IPS DF 4.7 (cell line): ENCODE results near the gene ACTG1.
"Not testable (repeated sequence)": the region's sequence is repeated elsewhere in the genome, so short reads cannot be mapped to it uniquely, and the experiment has no call there.

ENCODE experiments used
- DNase-seq: peaks from one replicate; pipeline ENCODE4 v3.0.0-alpha.2; 2013; ENCODE audit warnings: low spot score; ENCODE audit errors: extremely low read depth

The ACTG1 gene

GRCh38 chr17:81533339-81534141 is 20.9 kb upstream of the ACTG1 start:
- DNase-seq, result no peak

GRCh38 chr17:81532490-81533287 is 20.1 kb upstream of the ACTG1 start:
- no peak for DNase-seq

- not testable (repeated sequence) for DNase-seq
These were observed 19.4 kb upstream of the ACTG1 start for GRCh38 chr17:81531998-81532404.

GRCh38 chr17:81531013-81531412 is 18.4 kb upstream of the ACTG1 start:
- not testable (repeated sequence) for DNase-seq

- DNase-seq, result no peak
These were observed 16.8 kb upstream of the ACTG1 start for GRCh38 chr17:81529437-81529803.

GRCh38 chr17:81528651-81529436 is 16.2 kb upstream of the ACTG1 start:
- no peak for DNase-seq

- DNase-seq, result no peak
These were observed 15.7 kb upstream of the ACTG1 start for GRCh38 chr17:81528384-81528650.

- DNase-seq, result no peak
These were observed 15.2 kb upstream of the ACTG1 start, which contains the start of gene FSCN2 for GRCh38 chr17:81527591-81528383. Gene FSCN2 (plus strand): TSS chr17:81528377. CDS start chr17:81528532, 155 bp downstream.

GRCh38 chr17:81526662-81527571 is 14.3 kb upstream of the ACTG1 start:
- DNase-seq, result no peak

- DNase-seq, result no peak
These were observed 12.2 kb upstream of the ACTG1 start for GRCh38 chr17:81524865-81525159.

GRCh38 chr17:81524039-81524864 is 11.7 kb upstream of the ACTG1 start:
- DNase-seq, result no peak

GRCh38 chr17:81523402-81524038 is 10.9 kb upstream of the ACTG1 start:
- no peak for DNase-seq

- no peak for DNase-seq
These were observed 10.1 kb upstream of the ACTG1 start for GRCh38 chr17:81522491-81523401.

GRCh38 chr17:81520021-81520901 is 7.7 kb upstream of the ACTG1 start:
- DNase-seq, result no peak

GRCh38 chr17:81519284-81520020 is 6.9 kb upstream of the ACTG1 start:
- DNase-seq, result no peak

GRCh38 chr17:81518785-81519283 is 6.2 kb upstream of the ACTG1 start:
- no peak for DNase-seq
